A172 (cell line): ENCODE measurements around the gene CKM. TPM values are rescaled to one million over a fixed set of nuclear protein-coding genes. Genes with fewer than 3 reads are reported as not detected.

Source experiments
- total RNA-seq: library from RNA; depleted of rRNA; stranded (reverse); fragments of >200 nt; shearing (Covaris generic); gene quantifications from 2 replicates; pipeline ENCODE4 v1.2.3, GENCODE V29; 2014; rRNA removed

Gene CKM
- total RNA-seq, 1 experiment from 2014 or later, result not detected

Other genes with a start within 250 kb of the CKM start
- 0.19 TPM in 1 of 2 replicates, not detected in the other for gene ZNF296, start 246.4 kb downstream of the CKM start, total RNA-seq
- 17.1 and 29.6 TPM in 2 replicates for gene GEMIN7, start 243.6 kb downstream of the CKM start, total RNA-seq
- 25.1 and 28.0 TPM in 2 replicates for gene PPP1R37, start 229.7 kb downstream of the CKM start, total RNA-seq
- gene NKPD1, start 161.9 kb downstream of the CKM start, total RNA-seq, result not detected in 2 replicates
- gene TRAPPC6A, start 144.6 kb downstream of the CKM start, total RNA-seq, result 6.9 TPM in 2 replicates
- 0.19 and 4.7 TPM in 2 replicates for gene BLOC1S3, start 144.1 kb downstream of the CKM start, total RNA-seq
- gene EXOC3L2, start 77.5 kb downstream of the CKM start, total RNA-seq, result 0.34 TPM in 1 of 2 replicates, not detected in the other
- 4.6 and 5.6 TPM in 2 replicates for gene MARK4, start 71.6 kb downstream of the CKM start, total RNA-seq
- not detected in 2 replicates for gene KLC3, start 17.9 kb upstream of the CKM start, total RNA-seq
- gene ERCC2, start 47.7 kb upstream of the CKM start, total RNA-seq, result 19.5 and 23.1 TPM in 2 replicates
- 19.9 and 27.8 TPM in 2 replicates for gene PPP1R13L, start 82.2 kb upstream of the CKM start, total RNA-seq
- 15.2 TPM in 2 replicates for gene POLR1G, start 83.8 kb upstream of the CKM start, total RNA-seq
- gene ERCC1, start 101.0 kb upstream of the CKM start, total RNA-seq, result 45.5 and 60.2 TPM in 2 replicates
- gene FOSB, start 145.1 kb upstream of the CKM start, total RNA-seq, result 0.17 TPM in 1 of 2 replicates, not detected in the other
- gene RTN2, start 174.2 kb upstream of the CKM start, total RNA-seq, result 3.4 and 7.7 TPM in 2 replicates
- gene PPM1N, start 175.6 kb upstream of the CKM start, total RNA-seq, result 0.31 and 3.6 TPM in 2 replicates
- 54.7 and 64.6 TPM in 2 replicates for gene VASP, start 184.6 kb upstream of the CKM start, total RNA-seq